ENCODE results near the gene CACNA1F. TPM values are rescaled to one million over a fixed set of nuclear protein-coding genes. Genes with fewer than 3 reads are reported as not detected.

Gene CACNA1F
- total RNA-seq, 1 donor from 2014 or later: 4.9 TPM

GRCh38 chrX:49192722-49193328 is 40.3 kb downstream of the CACNA1F start:
- H3K27me3 ChIP-seq: peaks cover under 1% of the 10 kb centered on the region
- H3K9me3 ChIP-seq (ENCODE audit: low read depth): no peaks in the 10 kb centered on the region
- DNase-seq (ENCODE audit: low spot score): peak; percentile 60
- no peak overlapping the region for H3K4me2 ChIP-seq
- Mint-ChIP-seq H3K36me3 (no peaks in the 10 kb centered on the region), H3K4me1 (peaks cover 9% of the 10 kb centered on the region), H3K27ac (no peak overlapping the region), H3K4me3 (peak overlapping the region; percentile 67), H3K9me3 (peaks cover 12% of the 10 kb centered on the region), H3K27me3 (ENCODE audit: insufficient read depth, low read depth) (peaks cover 3% of the 10 kb centered on the region)
- no peaks in the 10 kb centered on the region for H3K79me2 ChIP-seq (ENCODE audit: low read depth)
- no peak overlapping the region for H3K9ac ChIP-seq
- no peaks in the 10 kb centered on the region for H4K20me1 ChIP-seq (ENCODE audit: low read depth)
- no peaks in the 10 kb centered on the region for H3K36me3 ChIP-seq
- no peak overlapping the region for H3K27ac ChIP-seq
- no peak overlapping the region for H2AFZ ChIP-seq (replicated peaks)
- TF ChIP-seq CTCF (IDR thresholded peaks at IDR 0.05) (peak; percentile 64), EZH2phosphoT487 (IDR thresholded peaks at IDR 0.05) (no peak)
- H3K4me3 ChIP-seq: no peak overlapping the region
- H3F3A ChIP-seq (ENCODE audit: low read depth): peaks cover 10% of the 10 kb centered on the region
- H3K4me1 ChIP-seq: no peaks in the 10 kb centered on the region

GRCh38 chrX:49191574-49192011 is 41.5 kb downstream of the CACNA1F start:
- Histone ChIP-seq H3K4me1 (no peaks in the 10 kb centered on the region), H3K79me2 (ENCODE audit: low read depth) (no peaks in the 10 kb centered on the region), H3K27me3 (no peaks in the 10 kb centered on the region), H3K4me2 (peak overlapping the region; percentile 78), H4K20me1 (ENCODE audit: low read depth) (no peaks in the 10 kb centered on the region), H2AFZ (replicated peaks) (no peak overlapping the region), H3K27ac (peak overlapping the region; percentile 90), H3F3A (ENCODE audit: low read depth) (peaks cover 19% of the 10 kb centered on the region), H3K9me3 (ENCODE audit: low read depth) (no peaks in the 10 kb centered on the region), H3K4me3 (peak overlapping the region; percentile 75), H3K36me3 (no peaks in the 10 kb centered on the region), H3K9ac (peak overlapping the region; percentile 46)
- peak; percentile 52 for DNase-seq (ENCODE audit: low spot score)
- peak overlapping the region; percentile 85 for H3K4me3 Mint-ChIP-seq
- TF ChIP-seq CTCF (IDR thresholded peaks at IDR 0.05): no peak
- no peak for TF ChIP-seq EZH2 (IDR thresholded peaks at IDR 0.05)
- TF ChIP-seq EZH2phosphoT487 (IDR thresholded peaks at IDR 0.05): no peak
- no peaks in the 10 kb centered on the region for H3K36me3 Mint-ChIP-seq
- H3K27me3 Mint-ChIP-seq (ENCODE audit: insufficient read depth, low read depth): peaks cover 3% of the 10 kb centered on the region
- H3K4me1 Mint-ChIP-seq: peaks cover 21% of the 10 kb centered on the region
- peaks cover 15% of the 10 kb centered on the region for H3K9me3 Mint-ChIP-seq
- H3K27ac Mint-ChIP-seq: no peak overlapping the region

- peaks cover 19% of the 10 kb centered on the region for H3F3A ChIP-seq (ENCODE audit: low read depth)
- peak overlapping the region; percentile 58 for H3K27ac Mint-ChIP-seq
- no peaks in the 10 kb centered on the region for H3K36me3 Mint-ChIP-seq
- peak overlapping the region; percentile 46 for H3K9ac ChIP-seq
- H3K4me1 ChIP-seq: no peaks in the 10 kb centered on the region
- no peaks in the 10 kb centered on the region for H4K20me1 ChIP-seq (ENCODE audit: low read depth)
- H3K9me3 ChIP-seq (ENCODE audit: low read depth): no peaks in the 10 kb centered on the region
- H3K27ac ChIP-seq: peak overlapping the region; percentile 90
- H3K79me2 ChIP-seq (ENCODE audit: low read depth): no peaks in the 10 kb centered on the region
- peak overlapping the region; percentile 75 for H3K4me3 ChIP-seq
- peaks cover 15% of the 10 kb centered on the region for H3K9me3 Mint-ChIP-seq
- DNase-seq (ENCODE audit: low spot score): peak; percentile 96
- H3K36me3 ChIP-seq: no peaks in the 10 kb centered on the region
- H3K27me3 ChIP-seq: no peaks in the 10 kb centered on the region
- H3K27me3 Mint-ChIP-seq (ENCODE audit: insufficient read depth, low read depth): peaks cover 3% of the 10 kb centered on the region
- peak overlapping the region; percentile 78 for H3K4me2 ChIP-seq
- H3K4me1 Mint-ChIP-seq: peaks cover 22% of the 10 kb centered on the region
- no peak overlapping the region for H2AFZ ChIP-seq (replicated peaks)
- H3K4me3 Mint-ChIP-seq: peak overlapping the region; percentile 85
- TF ChIP-seq CTCF (IDR thresholded peaks at IDR 0.05) (no peak), EZH2 (IDR thresholded peaks at IDR 0.05) (no peak)
These were observed 42.1 kb downstream of the CACNA1F start for GRCh38 chrX:49190821-49191573.
